BJ (cell line): ENCODE measurements around the gene CD93. TPM values are rescaled to one million over a fixed set of nuclear protein-coding genes. Genes with fewer than 3 reads are reported as not detected.

ENCODE experiments used
- CTCF ChIA-PET: fragments of 350-600 bp; formaldehyde crosslinking; extraction: SDS; loops from one replicate; lab custom pipeline; 2021; ENCODE audit warnings: antibody characterized with exemption, inconsistent platforms; lab: Yijun Ruan, JAX
- POLR2A ChIA-PET: fragments of 300-600 bp; sonication (Branson Sonifier 250); formaldehyde crosslinking; extraction: SDS; loops from one replicate; lab custom pipeline; 2021; ENCODE audit warnings: antibody characterized with exemption; lab: Charles Lee
- DNase-seq: peaks from one replicate; pipeline ENCODE4 v3.0.0-alpha.2; 2011; ENCODE audit warnings: low read depth
- H3K27me3 ChIP-seq: 2 replicates; pipeline ENCODE4 v1.6.0; 2011; ENCODE audit warnings: low read length; ENCODE audit not compliant: control insufficient read depth, insufficient read depth
- H3K36me3 ChIP-seq: 2 replicates; pipeline ENCODE4 v1.5.1; 2011; ENCODE audit warnings: low read length; ENCODE audit not compliant: control insufficient read depth, insufficient read depth
- H3K4me3 ChIP-seq: 2 replicates; pipeline ENCODE4 v1.5.1; 2011; ENCODE audit warnings: low read depth, mild to moderate bottlenecking, control low read depth, low read length
- CTCF ChIP-seq: IDR thresholded peaks from 2 replicates; pipeline ENCODE4 v1.5.1; 2011; ENCODE audit warnings: low read depth, mild to moderate bottlenecking, control low read depth, inconsistent platforms, low read length, moderate library complexity; ENCODE audit not compliant: insufficient read depth
- polyA minus RNA-seq: library from RNA; depleted of rRNA, polyadenylated mRNA; stranded (reverse); fragments of >200 nt; gene quantifications from 2 replicates; pipeline ENCODE4 v1.2.3, GENCODE V29; 2011; rRNA and poly(A)+ RNA removed
- polyA plus RNA-seq: library from polyadenylated mRNA; depleted of rRNA; stranded (reverse); fragments of >200 nt; gene quantifications from 2 replicates; pipeline ENCODE4 v1.2.3, GENCODE V29; 2011; rRNA removed

CD93 gene, protein sequence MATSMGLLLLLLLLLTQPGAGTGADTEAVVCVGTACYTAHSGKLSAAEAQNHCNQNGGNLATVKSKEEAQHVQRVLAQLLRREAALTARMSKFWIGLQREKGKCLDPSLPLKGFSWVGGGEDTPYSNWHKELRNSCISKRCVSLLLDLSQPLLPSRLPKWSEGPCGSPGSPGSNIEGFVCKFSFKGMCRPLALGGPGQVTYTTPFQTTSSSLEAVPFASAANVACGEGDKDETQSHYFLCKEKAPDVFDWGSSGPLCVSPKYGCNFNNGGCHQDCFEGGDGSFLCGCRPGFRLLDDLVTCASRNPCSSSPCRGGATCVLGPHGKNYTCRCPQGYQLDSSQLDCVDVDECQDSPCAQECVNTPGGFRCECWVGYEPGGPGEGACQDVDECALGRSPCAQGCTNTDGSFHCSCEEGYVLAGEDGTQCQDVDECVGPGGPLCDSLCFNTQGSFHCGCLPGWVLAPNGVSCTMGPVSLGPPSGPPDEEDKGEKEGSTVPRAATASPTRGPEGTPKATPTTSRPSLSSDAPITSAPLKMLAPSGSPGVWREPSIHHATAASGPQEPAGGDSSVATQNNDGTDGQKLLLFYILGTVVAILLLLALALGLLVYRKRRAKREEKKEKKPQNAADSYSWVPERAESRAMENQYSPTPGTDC
- polyA plus RNA-seq (not detected in 2 replicates), polyA minus RNA-seq (not detected in 2 replicates)

GRCh38 chr20:23086056-23086566 is at the start of gene CD93:
Gene CD93, minus strand, starts transcription at chr20:23086324. Its CDS starts 132 bp downstream, at chr20:23086192.
- ChIA-PET POLR2A (no interaction called here), CTCF (interaction anchor here (1.0 kb wide), 1 partner anchor 23 kb away, joined by 4 read pairs; no protein-coding TSS in a partner anchor)
- no peak for DNase-seq
- no peak for TF ChIP-seq CTCF
- no peaks in the 10 kb centered on the region for H3K27me3 ChIP-seq
- H3K36me3 ChIP-seq: no peaks in the 10 kb centered on the region
- no peak within 1 kb of the TSS for H3K4me3 ChIP-seq

DNA sequence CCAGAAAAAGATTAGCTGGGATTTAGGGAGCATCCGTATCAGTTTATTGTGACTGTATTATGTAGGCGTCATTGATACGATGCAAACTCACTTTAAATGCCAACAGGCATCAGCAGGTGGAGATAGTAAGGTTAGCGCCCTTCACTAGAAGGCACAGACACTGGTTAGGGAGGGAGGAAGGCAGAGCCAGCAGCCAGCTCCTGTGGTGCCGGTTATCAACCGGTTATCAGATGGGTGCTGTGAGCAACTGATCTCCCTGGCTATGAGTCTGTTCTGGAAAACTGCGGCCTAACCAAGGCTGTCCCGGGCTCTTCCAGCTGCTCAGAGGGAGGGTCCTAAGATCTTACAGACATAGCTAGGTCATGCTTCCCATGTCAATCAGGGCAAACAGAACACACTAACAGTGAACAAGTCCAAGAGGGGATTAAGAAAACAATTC is 47.5 kb upstream of the CD93 start:
- TF ChIP-seq CTCF: no peak
- H3K4me3 ChIP-seq: no peak overlapping the region
- no peak for DNase-seq
- POLR2A ChIA-PET: no interaction called here
- CTCF ChIA-PET: no interaction called here
- H3K27me3 ChIP-seq: no peaks in the 10 kb centered on the region
- H3K36me3 ChIP-seq: no peaks in the 10 kb centered on the region

DNA sequence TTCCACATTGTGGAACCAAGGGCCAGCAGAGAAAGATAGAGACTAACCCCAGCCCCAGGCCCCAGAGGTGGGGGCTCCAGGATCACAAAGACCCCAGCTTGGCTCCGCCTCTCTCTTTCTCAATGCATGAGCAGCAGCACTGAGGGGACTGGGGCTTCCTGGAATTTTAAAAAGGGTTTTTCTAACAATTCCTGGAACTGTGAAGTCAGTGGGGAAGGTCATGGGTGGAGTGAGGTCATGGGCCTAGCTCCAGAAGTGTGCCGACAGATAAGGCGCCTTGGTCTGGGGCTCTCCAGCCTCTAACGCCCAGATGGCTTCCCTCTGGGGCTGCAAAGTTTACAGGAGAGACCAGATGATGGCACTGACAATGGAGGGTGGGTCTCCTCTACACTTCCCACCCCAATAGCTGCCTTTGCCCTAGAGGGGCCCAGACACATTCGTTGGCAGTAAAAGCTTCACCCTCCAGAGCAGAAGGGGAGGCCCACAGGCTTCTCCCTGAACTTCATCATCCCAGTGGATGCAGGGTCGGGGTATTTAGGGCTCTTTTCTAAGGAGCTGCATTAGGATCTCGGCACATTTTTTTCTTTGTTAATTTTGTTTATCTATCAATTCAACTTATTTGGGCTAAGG is 46.9 kb upstream of the CD93 start:
- H3K4me3 ChIP-seq: no peak overlapping the region
- no peaks in the 10 kb centered on the region for H3K36me3 ChIP-seq
- TF ChIP-seq CTCF: no peak
- DNase-seq: no peak
- H3K27me3 ChIP-seq: no peaks in the 10 kb centered on the region
- POLR2A ChIA-PET: no interaction called here
- CTCF ChIA-PET: no interaction called here

- Histone ChIP-seq H3K4me3 (no peak overlapping the region), H3K36me3 (no peaks in the 10 kb centered on the region), H3K27me3 (no peaks in the 10 kb centered on the region)
- no peak for DNase-seq
- CTCF ChIA-PET: interaction anchor here (0.7 to 1.7 kb wide), 3 partner anchors 17 to 189 kb away, joined by 3 read pairs; no protein-coding TSS in a partner anchor
- POLR2A ChIA-PET: no interaction called here
- TF ChIP-seq CTCF: no peak
Measured at GRCh38 chr20:23132293-23132929, 46.3 kb upstream of the CD93 start.
